SK-N-SH (cell line): Measurements from ENCODE around the gene BEST2. TPM values are rescaled to one million over a fixed set of nuclear protein-coding genes. Genes with fewer than 3 reads are reported as not detected.
A peak's percentile ranks its signal among the peaks of the same experiment; 100 is the strongest.

Experiments used
- CTCF ChIA-PET: fragments of 300-600, 350-600 bp; formaldehyde crosslinking; extraction: SDS; loops from one replicate; lab custom pipeline; 2021; lab: Yijun Ruan, JAX
- POLR2A ChIA-PET: fragments of 350-600 bp; sonication (Branson Sonifier 250); formaldehyde crosslinking; extraction: SDS; loops from one replicate; lab custom pipeline; 2020; ENCODE audit warnings: antibody characterized with exemption, inconsistent platforms; lab: Yijun Ruan, JAX
- DNase-seq: peaks from one replicate; pipeline ENCODE4 v3.0.0; 2012
- H2AFZ ChIP-seq: fragments of 200-600 bp; sonication (generic); 2 replicates; pipeline ENCODE4 v1.8.1; 2016; ENCODE audit warnings: antibody characterized with exemption, mild to moderate bottlenecking, low read depth
- H3F3A ChIP-seq: fragments of 200-600 bp; sonication (generic); replicated peaks from 2 replicates; pipeline ENCODE3; 2016; ENCODE audit warnings: antibody characterized with exemption, mild to moderate bottlenecking; ENCODE audit not compliant: insufficient read depth
- H3K27ac ChIP-seq, 2 experiments: fragments of 200-500 bp in 1 of 2; fragments of 200-600 bp in 1 of 2; sonication (Bioruptor generic) in 1 of 2; sonication (generic), shearing (Covaris generic) in 1 of 2; 2 replicates each; pipeline versions ENCODE4 v1.5.1 to v1.6.1; 2014 to 2016; ENCODE audit warnings: low read depth in 2 of 2, inconsistent platforms in 1 of 2, low read length in 1 of 2, mild to moderate bottlenecking in 1 of 2, mixed read lengths in 1 of 2
- H3K27me3 ChIP-seq: fragments of 200-600 bp; sonication (generic), shearing (Covaris generic); 2 replicates; pipeline ENCODE4 v1.6.1; 2016; ENCODE audit warnings: mixed run types; ENCODE audit not compliant: insufficient read depth
- H3K36me3 ChIP-seq, 2 experiments: fragments of 200-500 bp in 1 of 2; fragments of 200-600 bp in 1 of 2; sonication (Bioruptor generic) in 1 of 2; sonication (generic) in 1 of 2; replicated peaks in 1 of 2; 2 replicates each; pipeline versions ENCODE3 to v1.5.1; 2014 to 2016; ENCODE audit warnings: low read length in 1 of 2, mild to moderate bottlenecking in 1 of 2; ENCODE audit not compliant: insufficient read depth in 2 of 2, control insufficient read depth in 1 of 2
- H3K4me1 ChIP-seq, 2 experiments: fragments of 200-500 bp in 1 of 2; fragments of 200-600 bp in 1 of 2; sonication (Bioruptor generic) in 1 of 2; sonication (generic), shearing (Covaris generic) in 1 of 2; 2 replicates each; pipeline versions ENCODE4 v1.5.1 to v1.6.1; 2014 to 2016; ENCODE audit warnings: low read depth in 1 of 2, low read length in 1 of 2, mixed run types in 1 of 2; ENCODE audit not compliant: insufficient read depth in 2 of 2, control insufficient read depth in 1 of 2
- H3K4me2 ChIP-seq: fragments of 200-600 bp; sonication (generic), shearing (Covaris generic); 2 replicates; pipeline ENCODE4 v1.6.1; 2017; ENCODE audit warnings: mixed run types
- H3K4me3 ChIP-seq, 2 experiments: fragments of 200-500 bp in 1 of 2; fragments of 200-600 bp in 1 of 2; sonication (Bioruptor generic) in 1 of 2; sonication (generic), shearing (Covaris generic) in 1 of 2; 2 replicates each; pipeline versions ENCODE4 v1.5.1 to v1.8.1; 2014 to 2016; ENCODE audit warnings: low read depth in 2 of 2, inconsistent platforms in 1 of 2, low read length in 1 of 2, mild to moderate bottlenecking in 1 of 2, mixed read lengths in 1 of 2, moderate library complexity in 1 of 2
- H3K79me2 ChIP-seq: fragments of 200-600 bp; sonication (generic); 2 replicates; pipeline ENCODE4 v1.8.1; 2017; ENCODE audit warnings: mild to moderate bottlenecking; ENCODE audit not compliant: insufficient read depth
- H3K9ac ChIP-seq: fragments of 200-600 bp; sonication (generic); 2 replicates; pipeline ENCODE4 v1.6.1; 2017; ENCODE audit warnings: mixed run types
- H3K9me2 ChIP-seq: fragments of 200-600 bp; sonication (generic); 2 replicates; pipeline ENCODE4 v1.6.1; 2017; ENCODE audit warnings: mixed run types
- H3K9me3 ChIP-seq: fragments of 200-600 bp; sonication (generic); 2 replicates; pipeline ENCODE4 v1.6.1; 2017; ENCODE audit warnings: mixed run types, mild to moderate bottlenecking, moderate library complexity
- H4K20me1 ChIP-seq: fragments of 200-600 bp; sonication (generic); 2 replicates; pipeline ENCODE4 v1.6.1; 2017; ENCODE audit warnings: mild to moderate bottlenecking, mixed run types; ENCODE audit not compliant: insufficient read depth
- EZH2phosphoT487 ChIP-seq: fragments of 200-600 bp; sonication (generic); IDR thresholded peaks from 2 replicates; pipeline ENCODE4 v1.6.1; 2017; ENCODE audit warnings: low read depth, mixed run types, mild to moderate bottlenecking, antibody characterized with exemption, moderate library complexity, borderline replicate concordance
- FOSL2 ChIP-seq: IDR thresholded peaks from 2 replicates; pipeline ENCODE4 v1.4.0; 2012; ENCODE audit warnings: low read depth, mild to moderate bottlenecking, moderate library complexity, borderline replicate concordance
- FOXJ3 ChIP-seq: sonication (generic); formaldehyde crosslinking; IDR thresholded peaks from 2 replicates; pipeline ENCODE4 v1.5.1; 2020; ENCODE audit warnings: mild to moderate bottlenecking, missing genetic modification reagents
- NFIC ChIP-seq: IDR thresholded peaks from 2 replicates; pipeline ENCODE4 v1.4.0; 2012; ENCODE audit warnings: borderline replicate concordance
- POLR2AphosphoS5 ChIP-seq: IDR thresholded peaks from 2 replicates; pipeline ENCODE4 v1.6.1; 2012; ENCODE audit warnings: low read depth, low read length
- SMC3 ChIP-seq: IDR thresholded peaks from 2 replicates; pipeline ENCODE4 v1.6.1; 2012; ENCODE audit warnings: low read depth, low read length, improper control_type of control experiment
- TAF1 ChIP-seq: IDR thresholded peaks from 2 replicates; pipeline ENCODE4 v1.6.1; 2012; ENCODE audit warnings: low read depth, mild to moderate bottlenecking, low read length, moderate library complexity, borderline replicate concordance
- WGBS: methylation state at CpG from one replicate; pipeline ENCODE4 v1.1.6; 2017; ENCODE audit warnings: low lambda C conversion rate; 5-methylcytosine and 5-hydroxymethylcytosine counted together
- polyA plus RNA-seq, 3 experiments: library from polyadenylated mRNA; depleted of rRNA; stranded (reverse); fragments of >200 nt; gene quantifications; 2 replicates each; pipeline ENCODE4 v1.2.3, GENCODE V29; 2012
- TF ChIP-seq, protein P1 (sequence below): fragments of 200-600 bp; sonication (generic); IDR thresholded peaks from 2 replicates; pipeline ENCODE4 v1.6.1; 2017; ENCODE audit warnings: antibody characterized with exemption, mild to moderate bottlenecking, moderate library complexity

The BEST2 gene
- polyA plus RNA-seq, 1 of the 3 experiments (the other 2 are of a cell fraction) = not detected

DNA sequence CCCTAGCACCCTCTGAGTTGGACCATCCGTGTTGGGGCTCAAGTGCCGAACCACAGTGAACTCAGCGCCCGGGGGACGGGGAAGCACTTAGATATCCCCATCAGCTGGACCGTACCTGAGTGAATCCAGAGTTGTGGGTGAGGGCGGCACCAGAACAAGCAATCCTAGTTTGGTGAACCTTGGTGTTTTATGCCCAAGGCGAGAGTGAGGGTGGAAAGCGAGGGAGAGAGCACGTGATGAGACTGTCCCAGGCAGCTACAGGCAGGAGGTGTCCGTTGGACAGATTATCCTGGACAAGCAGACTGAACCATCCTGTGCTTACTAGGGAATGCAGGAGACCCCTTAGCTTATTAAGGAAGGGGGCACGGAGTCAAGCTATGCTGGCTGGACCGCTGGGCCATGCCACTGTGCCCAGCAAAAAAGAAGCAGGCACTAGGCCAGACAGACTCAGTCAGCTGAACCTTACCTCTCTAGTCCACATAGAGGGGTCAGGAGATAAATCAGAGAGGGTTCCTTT is 13.7 kb upstream of the BEST2 start:
- Histone ChIP-seq H3K9ac (peak overlapping the region; percentile 81), H4K20me1 (peaks cover 10% of the 10 kb centered on the region), H3K9me3 (no peaks in the 10 kb centered on the region), H3K9me2 (no peaks in the 10 kb centered on the region), H3K36me3 (peaks cover 6 to 11% of the 10 kb centered on the region in 2 experiments), H3K27me3 (no peaks in the 10 kb centered on the region), H2AFZ (peak overlapping the region; percentile 82; the same call in 1 of the 2 replicates), H3F3A (peaks cover 20% of the 10 kb centered on the region), H3K4me2 (peak overlapping the region; percentile 96), H3K4me1 (peaks cover 4 to 23% of the 10 kb centered on the region in 2 experiments; a peak in 1 of 4 replicates), H3K27ac (peak overlapping the region in 1 of 2 experiments; percentile 84; a peak in 2 of 4 replicates), H3K4me3 (peak overlapping the region; percentile 83 to 84)
- ChIA-PET POLR2A (interaction anchor here (1.1 to 1.2 kb wide), 2 partner anchors 12 to 16 kb away, joined by 3 to 5 read pairs; no protein-coding TSS in a partner anchor), CTCF (interaction anchor here (0.9 to 23.9 kb wide), 6 partner anchors 9 to 64 kb away, joined by 3 to 273 read pairs (median 7); partner anchors contain the start of genes PRDX2 and THSD8)
- WGBS = 10% methylated on average over 13 of the region's 13 CpGs
- no peak for DNase-seq
- TF ChIP-seq SMC3 (no peak), TAF1 (no peak), NFIC (no peak), FOXJ3 (CRISPR knock-in tag) (no peak), FOSL2 (no peak)
- TF ChIP-seq, protein P1, sequence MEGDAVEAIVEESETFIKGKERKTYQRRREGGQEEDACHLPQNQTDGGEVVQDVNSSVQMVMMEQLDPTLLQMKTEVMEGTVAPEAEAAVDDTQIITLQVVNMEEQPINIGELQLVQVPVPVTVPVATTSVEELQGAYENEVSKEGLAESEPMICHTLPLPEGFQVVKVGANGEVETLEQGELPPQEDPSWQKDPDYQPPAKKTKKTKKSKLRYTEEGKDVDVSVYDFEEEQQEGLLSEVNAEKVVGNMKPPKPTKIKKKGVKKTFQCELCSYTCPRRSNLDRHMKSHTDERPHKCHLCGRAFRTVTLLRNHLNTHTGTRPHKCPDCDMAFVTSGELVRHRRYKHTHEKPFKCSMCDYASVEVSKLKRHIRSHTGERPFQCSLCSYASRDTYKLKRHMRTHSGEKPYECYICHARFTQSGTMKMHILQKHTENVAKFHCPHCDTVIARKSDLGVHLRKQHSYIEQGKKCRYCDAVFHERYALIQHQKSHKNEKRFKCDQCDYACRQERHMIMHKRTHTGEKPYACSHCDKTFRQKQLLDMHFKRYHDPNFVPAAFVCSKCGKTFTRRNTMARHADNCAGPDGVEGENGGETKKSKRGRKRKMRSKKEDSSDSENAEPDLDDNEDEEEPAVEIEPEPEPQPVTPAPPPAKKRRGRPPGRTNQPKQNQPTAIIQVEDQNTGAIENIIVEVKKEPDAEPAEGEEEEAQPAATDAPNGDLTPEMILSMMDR = no peak
- TF ChIP-seq, all 33 proteins: peak for 0
- H3K79me2 ChIP-seq = peaks cover 35% of the 10 kb centered on the region

GRCh38 chr19:12745166-12745897 is 6.3 kb upstream of the BEST2 start:
- Histone ChIP-seq H3F3A (no peaks in the 10 kb centered on the region), H4K20me1 (no peaks in the 10 kb centered on the region), H3K4me2 (no peak overlapping the region), H3K9me2 (no peaks in the 10 kb centered on the region), H3K79me2 (no peaks in the 10 kb centered on the region), H3K27ac (no peak overlapping the region), H3K4me1 (peaks cover 0 to 7% of the 10 kb centered on the region in 2 experiments), H3K27me3 (peaks cover 7% of the 10 kb centered on the region; the same call in 1 of the 2 replicates), H3K4me3 (no peak overlapping the region), H3K9ac (no peak overlapping the region), H3K9me3 (no peaks in the 10 kb centered on the region), H2AFZ (no peak overlapping the region), H3K36me3 (peaks cover 6 to 21% of the 10 kb centered on the region in 2 experiments)
- 90% methylated on average over 8 of the region's 22 CpGs for WGBS
- POLR2A ChIA-PET = no interaction called here
- DNase-seq = no peak
- no peak for TF ChIP-seq EZH2phosphoT487
- TF ChIP-seq NFIC = 0 out of 2 replicates have a peak, but pooled peaks have one; percentile 12
- no peak for TF ChIP-seq POLR2AphosphoS5
- CTCF ChIA-PET = interaction anchor here (1.2 to 23.9 kb wide), 3 partner anchors 16 to 102 kb away, joined by 3 to 273 read pairs (median 5); no protein-coding TSS in a partner anchor
